GM11168 (cell line): ENCODE data around the gene ECD.
"Not testable (repeated sequence)": the region's sequence is repeated elsewhere in the genome, so short reads cannot be mapped to it uniquely, and the experiment has no call there.

Experiments used
- in situ Hi-C: fragments of 300-500 bp; cut with MboI; formaldehyde crosslinking; loops from one replicate; pipeline ENCODE4 v1.12.0; 2022; ENCODE audit warnings: low sequenced_read_pairs; ENCODE audit not compliant: unreplicated experiment

Gene ECD

DNA sequence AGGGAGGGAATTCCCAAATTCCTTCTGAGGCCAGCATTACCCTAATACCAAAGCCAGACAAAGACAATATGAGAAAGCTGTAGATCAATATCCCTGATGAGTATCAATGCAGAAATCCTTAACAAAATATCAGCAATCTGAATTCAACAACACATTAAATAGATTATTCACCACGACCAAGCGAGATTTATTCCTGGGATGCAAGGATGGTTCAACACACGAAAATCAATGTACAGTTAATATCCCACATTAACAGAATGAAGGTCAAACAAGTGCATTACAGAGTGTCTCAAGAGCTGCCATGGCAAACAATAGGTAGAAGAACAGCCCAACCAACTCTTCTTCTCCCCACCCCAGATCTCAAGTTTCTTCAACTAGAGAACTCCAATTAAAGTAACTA lies 6.1 kb downstream of the ECD start:
- in situ Hi-C loops, result loop anchor here (10.0 kb wide), 1 partner anchor 67 kb away; the partner anchor contains the start of gene P4HA1

DNA sequence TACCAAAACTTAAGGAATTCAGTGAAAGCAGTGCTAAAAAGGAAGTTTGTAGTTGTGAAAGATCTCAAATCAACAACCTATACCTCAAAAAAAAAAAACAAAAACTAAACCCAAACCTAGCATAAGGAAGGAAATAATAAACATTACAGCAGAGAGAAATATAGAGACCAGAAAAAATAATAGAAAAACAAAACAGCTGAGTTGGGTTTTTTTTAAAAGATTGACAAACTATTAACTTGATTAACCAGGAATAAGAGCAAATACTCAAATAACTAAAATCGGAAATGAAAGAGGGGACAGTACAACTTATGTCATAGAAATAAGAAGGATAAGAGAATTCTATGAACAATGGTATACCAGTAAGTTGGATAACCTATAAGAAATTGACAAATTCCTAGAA lies 6.7 kb downstream of the ECD start:
- in situ Hi-C loops, result loop anchor here (10.0 kb wide), 1 partner anchor 66 kb away; the partner anchor contains the start of gene P4HA1

DNA sequence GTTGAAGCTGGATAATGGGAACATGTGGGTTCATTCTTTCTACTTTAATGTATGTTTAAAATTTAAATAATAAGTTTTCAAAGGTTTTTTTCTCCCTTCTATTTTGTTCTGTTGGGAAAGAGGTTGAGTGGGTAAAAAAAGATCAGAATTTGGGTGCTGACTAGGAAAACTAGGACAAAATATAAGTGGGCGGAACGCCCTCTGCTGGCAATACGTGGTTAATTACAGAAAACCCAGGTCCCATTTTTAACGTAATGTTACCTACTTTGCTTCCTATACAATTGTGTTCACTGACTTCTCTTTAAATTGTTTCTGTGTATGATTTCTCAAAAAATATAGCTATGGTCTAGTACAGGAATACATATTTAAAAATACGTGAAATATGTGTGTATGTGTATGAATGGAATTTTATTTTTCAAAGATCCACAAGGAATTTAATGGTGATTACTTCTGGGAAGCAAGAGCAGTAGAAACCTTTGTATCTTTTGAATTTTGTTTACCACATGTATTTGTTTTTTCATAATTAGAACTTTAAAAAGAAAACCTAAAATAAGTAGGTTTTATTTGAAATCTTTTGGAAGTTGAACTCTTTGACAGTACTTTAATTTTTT lies 8.7 kb downstream of the ECD start:
- in situ Hi-C loops, result no loop called here

DNA sequence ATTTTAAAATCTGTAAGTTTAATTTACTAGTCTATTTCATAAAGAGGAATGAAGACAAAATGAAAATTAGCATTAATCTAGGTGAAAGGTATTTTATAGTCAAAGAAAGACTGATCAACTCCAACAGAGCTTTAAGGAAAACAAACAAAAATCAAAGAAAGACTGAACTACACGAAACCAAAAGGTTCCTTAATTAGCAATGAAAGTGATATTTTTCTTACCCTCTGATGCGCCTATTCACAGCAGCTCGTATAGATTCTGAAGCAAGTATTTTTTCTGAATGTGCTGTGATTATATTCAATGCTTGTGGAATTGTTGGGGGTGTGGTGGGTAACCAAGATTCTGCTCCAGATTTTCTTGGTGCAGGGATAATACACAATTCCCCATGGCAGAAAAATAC lies 11.8 kb downstream of the ECD start:
- in situ Hi-C loops, result no loop called here

DNA sequence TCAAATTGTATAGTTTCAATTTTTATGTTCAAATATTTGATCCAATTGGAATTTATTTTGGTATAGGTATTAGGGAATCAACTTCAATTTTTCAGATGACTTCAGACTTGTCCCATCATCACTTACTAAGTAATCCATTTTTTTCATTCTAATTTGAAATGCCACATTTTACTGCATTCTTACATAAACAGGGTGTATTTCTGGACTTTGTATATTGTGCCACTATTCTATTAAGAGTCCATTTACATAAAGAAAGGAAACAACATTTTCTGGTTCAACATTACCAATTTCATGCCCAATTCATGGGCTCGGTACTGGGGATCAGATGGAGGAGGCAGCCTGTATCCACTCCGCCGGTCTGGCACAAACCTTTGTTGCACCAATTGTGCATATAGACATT lies 15.8 kb downstream of the ECD start:
- in situ Hi-C loops, result no loop called here

DNA sequence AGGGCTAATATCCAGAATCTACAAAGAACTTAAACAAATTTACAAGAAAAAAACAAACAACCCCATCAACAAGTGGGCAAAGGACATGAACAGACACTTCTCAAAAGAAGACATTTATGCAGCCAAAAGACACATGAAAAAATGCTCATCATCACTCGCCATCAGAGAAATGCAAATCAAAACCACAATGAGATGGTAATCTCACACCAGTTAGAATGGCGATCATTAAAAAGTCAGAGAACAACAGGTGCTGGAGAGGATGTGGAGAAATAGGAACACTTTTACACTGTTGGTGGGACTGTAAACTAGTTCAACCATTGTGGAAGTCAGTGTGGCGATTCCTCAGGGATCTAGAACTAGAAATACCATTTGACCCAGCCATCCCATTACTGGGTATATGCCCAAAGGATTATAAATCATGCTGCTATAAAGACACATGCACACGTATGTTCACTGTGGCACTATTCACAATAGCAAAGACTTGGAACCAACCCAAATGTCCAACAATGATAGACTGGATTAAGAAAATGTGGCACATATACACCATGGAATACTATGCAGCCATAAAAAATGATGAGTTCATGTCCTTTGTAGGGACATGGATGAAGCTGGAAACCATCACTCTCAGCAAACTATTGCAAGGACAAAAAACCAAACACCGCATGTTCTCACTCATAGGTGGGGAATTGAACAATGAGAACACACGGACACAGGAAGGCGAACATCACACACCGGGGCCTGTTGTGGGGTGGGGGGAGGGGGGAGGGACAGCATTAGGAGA lies 17.0 kb downstream of the ECD start:
- in situ Hi-C loops, result not testable (repeated sequence)

DNA sequence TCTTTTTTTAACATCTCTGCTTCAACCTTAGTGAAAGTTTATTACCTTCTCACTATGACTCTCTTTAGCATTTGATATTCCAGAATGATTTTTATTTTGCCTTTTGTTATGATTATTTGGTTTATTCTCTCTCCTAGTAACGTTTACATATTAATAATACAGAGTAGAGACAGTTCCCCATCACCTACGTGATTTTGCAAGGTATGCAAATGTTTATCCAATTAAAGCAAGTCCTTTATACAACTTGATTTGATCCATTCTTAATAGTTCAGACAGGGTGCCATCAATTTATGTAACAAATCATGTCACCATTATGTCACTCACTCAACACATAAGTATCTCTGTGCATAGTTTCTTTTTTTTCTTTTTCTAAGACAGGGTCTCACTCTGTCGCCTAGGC lies 26.2 kb downstream of the ECD start:
- in situ Hi-C loops, result no loop called here

DNA sequence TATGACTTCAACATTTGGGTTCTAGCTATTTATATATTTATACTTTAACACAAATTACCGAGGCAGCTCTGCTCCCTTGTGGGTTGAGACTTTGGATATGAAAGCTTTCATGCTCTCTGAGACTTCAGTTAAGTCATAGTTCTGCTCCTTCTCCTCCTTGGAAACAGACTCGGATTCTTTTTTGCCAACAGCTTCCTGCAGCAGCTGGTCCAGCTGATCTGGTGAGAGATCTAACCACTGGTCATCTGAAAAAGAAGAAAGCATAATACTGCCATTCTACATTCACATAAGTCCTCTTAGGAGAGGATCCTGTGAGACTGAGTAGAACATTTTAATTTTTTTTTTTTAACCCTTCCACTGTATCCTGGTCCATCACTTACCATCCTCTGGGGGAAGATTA lies 28.6 kb downstream of the ECD start:
- in situ Hi-C loops, result no loop called here

DNA sequence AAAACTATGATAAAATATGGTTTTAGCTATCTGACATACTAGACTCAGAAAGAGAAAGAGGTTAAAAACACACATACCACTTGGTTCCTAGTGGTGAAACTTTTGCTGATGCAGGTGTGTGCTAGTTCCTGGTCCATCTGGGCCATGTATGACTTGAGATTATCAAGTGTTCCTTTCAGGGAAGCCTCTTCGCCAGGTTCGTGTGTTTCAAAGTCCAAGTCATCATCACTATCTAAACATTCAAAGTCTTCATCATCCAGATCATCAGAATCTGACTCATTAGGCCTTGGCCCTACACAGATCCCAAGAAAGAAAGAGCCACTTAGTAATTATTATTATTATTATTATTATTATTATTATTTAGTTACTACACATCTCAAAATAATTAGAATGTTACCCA lies 31.2 kb downstream of the ECD start:
- in situ Hi-C loops, result no loop called here

DNA sequence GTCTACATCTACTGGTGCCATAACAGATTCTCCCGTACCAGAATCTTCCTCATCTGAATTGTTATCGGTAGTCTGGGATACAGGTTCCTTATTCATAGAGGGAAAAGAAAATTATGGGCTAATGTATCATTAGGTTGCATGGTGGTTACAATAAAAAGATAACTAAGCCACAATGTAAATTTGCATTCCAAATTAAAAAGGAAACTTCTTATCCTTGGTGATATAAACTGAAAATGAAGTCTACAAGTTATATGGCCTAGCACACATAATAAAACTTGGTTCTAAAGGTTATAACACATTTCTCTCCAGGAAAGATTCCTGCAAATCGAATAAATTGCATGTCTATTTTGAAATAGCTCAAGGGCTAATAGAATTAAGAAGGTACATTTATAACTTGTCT lies 33.1 kb downstream of the ECD start:
- in situ Hi-C loops, result no loop called here

DNA sequence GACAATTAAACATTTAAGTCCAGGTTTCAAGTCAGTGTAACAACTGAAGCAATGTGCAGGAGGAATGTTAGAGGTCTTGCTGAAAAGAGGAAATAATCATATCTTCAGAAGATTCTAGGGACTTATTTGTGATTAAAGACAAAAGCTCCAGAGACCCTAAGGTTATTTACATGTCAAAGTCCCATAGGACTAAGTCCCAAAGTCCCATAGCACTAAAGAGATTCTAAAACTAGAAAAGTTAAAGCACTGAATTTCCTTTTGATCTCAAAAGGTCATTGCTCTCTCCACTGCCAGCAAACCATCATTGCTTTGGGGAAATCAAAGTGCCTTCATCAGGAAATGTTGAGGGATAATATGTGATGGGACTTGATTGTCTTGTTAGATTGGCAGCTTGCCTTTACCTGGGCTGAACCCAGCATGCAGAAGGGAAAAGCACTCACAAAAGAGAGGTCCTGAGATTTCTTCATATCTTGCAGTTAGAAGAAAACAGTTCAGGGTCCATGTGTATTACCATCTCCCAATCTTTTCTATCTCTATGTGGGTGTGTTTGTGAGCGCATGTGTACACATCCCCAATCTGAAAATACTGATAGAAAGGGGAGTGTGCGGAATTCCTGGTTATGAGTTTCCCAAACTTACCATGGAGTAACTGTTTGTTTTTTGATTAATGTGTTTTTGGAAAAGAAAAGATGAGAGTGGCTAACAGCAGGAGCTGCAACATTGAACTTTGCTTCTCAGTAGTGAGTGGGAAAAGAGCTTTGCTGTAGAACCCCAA lies 35.7 kb downstream of the ECD start:
- in situ Hi-C loops, result no loop called here

DNA sequence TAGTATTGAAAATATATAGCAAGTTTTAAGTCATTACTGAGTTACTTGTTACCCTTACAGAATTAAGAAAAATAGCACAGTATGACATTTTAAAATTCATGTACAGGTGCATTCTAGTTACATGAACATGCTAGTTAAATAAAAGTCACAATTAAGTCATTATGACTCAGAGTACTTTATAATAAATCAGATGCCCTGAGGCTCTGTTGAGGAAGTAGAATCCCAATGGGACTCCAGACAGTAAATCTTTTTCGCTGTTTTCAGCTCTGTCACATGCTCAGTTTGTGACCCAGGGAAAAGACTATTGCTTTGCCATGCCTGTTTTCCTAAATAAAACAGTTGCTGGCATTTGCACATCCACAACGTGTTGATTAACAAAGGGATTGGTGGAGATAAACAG lies 36.5 kb downstream of the ECD start:
- in situ Hi-C loops, result no loop called here

DNA sequence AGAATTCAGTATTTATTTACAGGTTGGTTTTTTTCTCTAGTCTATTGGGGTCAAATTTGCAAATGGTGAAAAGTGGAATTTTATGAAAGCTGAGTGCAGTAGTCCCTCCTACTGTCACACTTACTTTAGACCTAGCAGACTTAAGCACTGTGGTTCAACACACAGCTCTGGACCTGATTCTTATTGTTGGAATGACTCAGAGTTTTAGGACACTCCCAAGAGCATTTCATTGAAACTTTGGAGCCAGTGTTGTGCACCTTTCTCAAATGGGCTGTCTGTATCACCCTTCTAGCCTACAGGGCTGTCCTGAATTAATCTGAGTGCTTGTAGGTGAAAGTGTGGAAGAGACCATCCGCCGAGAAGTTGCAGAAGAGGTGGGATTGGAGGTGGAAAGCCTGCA lies 41.5 kb downstream of the ECD start:
- in situ Hi-C loops, result no loop called here

DNA sequence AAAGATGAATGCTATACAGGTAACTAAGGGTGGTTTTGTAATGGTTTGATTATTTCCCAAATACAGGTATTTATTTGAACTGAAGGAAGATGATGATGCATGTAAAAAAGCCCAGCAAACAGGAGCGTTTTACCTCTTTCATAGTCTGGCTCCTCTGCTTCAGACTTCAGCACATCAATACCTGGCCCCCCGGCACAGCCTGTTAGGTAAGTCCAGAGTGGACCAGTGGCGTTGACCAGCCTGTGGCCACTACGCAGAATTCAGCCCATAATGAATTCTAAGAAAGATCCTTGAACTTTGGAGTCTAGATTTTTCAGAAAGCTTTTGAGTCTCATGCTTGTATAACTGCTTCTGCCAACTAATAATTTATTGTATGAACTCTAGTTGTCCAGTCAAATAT lies 47.9 kb downstream of the ECD start:
- in situ Hi-C loops, result no loop called here

DNA sequence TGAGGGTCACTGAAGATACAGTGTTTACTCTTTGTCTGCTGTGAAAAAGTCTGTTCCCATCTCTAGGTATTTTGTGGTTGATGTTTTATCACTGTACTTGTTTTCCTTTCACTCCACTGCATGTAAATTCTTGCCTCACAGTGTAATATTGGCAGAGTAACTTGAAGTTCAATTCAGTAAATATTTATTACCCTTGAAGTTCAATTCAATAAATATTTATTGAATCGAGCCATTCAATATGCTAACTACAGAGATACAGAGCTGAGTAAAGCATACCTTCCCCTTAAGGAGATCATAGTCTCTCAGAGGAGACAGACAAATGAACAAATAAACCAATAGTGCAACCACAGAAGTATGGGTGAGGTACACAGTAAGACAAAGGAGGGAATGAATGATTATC lies 48.4 kb downstream of the ECD start:
- in situ Hi-C loops, result no loop called here

DNA sequence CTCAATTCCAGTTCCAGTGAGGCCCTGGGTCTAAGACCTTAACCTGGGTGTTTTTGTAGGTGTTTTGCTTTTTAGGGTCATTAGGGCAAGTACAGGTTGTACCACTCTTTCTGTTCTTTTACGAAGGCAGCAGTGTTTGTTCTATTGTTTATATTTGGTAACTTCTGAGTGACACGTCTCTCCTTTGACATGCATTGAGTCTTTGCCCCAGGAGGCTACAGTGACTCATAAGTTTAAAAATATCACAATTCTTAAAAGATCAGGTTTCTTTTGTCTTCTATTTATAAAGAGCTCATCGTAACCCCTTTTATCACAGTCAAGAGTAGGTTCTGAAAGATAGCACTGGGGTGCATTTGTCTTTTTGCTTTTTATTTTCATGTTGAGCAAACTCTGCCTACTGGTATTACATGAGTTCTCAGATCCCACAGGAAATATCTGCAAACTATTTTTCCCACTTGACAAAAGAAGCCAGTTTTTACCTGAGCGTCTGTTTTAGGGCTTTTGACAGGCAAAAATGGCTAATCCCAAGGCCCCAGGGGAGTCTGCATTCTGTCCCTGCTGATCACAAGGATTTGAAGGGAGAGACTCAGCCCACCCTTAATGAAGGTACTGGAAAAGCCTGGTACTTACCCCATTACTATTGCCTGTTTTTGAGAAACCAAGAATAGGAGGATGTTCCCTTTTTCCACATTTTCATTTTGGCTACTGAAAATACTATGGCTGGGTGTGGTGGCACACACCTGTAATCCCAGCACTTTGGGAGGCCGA lies 49.6 kb downstream of the ECD start:
- in situ Hi-C loops, result no loop called here

DNA sequence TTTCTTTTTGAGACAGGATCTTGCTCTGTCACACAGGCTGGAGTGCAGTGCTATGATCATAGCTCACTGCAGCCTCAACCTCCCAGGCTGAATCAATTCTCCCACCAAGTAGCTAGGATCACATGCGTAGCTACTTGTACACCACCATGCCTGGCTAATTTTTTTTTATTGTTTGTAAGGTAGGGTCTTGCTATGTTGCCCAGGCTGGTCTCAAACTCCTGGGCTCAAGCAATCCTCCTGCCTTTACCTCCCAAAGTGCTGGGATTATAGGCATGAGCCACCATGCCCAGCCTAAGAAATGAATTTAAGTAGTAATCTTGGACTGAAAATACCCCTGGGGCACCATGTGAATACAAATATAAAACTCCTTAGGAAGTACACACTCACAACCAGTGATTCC lies 51.8 kb downstream of the ECD start:
- in situ Hi-C loops, result no loop called here

DNA sequence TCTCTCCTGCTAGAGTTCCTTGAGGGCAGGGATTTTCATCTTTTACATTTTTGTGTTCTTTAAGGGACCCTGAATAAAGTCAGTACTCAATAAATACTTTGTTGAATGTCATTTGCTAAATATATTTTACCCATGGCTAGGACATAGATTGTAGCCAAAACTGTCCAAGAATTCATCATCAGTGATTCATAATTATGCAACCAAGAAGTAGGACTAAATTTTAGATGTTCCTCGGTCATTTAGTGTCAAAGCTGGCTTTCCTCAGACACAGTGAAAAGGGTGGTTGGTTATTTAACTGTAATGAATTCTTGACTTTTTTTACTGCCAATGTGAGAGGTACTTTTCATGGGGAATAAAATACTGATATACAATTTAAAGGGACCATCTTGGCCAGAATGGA lies 54.3 kb downstream of the ECD start:
- in situ Hi-C loops, result no loop called here

DNA sequence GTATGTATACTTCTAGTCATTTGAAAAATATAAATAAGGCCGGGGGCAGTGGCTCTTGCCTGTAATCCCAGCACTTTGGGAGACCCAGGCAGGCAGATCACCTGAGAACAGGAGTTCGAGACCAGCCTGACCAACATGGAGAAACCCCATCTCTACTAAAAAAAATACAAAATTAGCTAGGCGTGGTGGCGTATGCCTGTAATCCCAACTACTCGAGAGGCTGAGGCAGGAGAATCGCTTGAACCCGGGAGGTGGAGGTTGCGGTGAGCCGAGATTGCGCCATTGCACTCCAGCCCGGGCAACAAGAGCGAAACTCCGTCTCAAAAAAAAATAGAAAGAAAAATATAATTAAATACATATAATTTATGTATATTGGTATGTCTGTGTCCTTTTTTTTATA lies 55.8 kb downstream of the ECD start:
- in situ Hi-C loops, result not testable (repeated sequence)

DNA sequence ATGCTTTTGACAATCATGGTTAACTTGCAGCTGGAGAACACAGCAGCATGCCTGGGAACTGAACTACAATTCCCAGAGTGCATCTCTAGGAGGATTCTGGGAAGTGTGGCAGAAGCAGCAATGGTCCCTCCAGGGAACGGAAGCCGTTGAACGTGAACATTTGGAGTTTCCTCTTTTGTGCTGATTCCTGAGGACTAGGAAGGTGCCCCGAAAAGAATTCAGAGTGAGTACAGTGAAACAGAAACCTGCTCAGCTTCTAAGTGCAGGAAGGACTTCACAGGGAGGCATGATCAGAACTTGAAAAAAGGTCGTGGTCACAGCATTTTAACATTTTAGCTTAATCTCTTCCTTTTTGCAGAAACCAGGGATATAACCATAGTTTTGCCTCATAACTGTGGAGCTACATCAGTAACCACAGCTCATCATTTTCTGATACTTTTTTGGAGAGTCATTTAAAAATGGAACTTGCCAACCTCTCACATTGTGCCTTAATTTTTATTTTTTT lies 57.4 kb downstream of the ECD start, which contains the start of gene NUDT13:
Gene NUDT13, plus strand, starts transcription at position 111 of the 505 bp plus-strand sequence. CDS start 3,911 bp downstream, outside the sequence.
- in situ Hi-C loops, result no loop called here
